Measurements from ENCODE around the gene CNTNAP2. TPM values are rescaled to one million over a fixed set of nuclear protein-coding genes. Genes with fewer than 3 reads are reported as not detected.

CNTNAP2 gene
- total RNA-seq, 1 experiment from 2014 or later, result 64.5 TPM

GRCh38 chr7:147640821-147641220, 1524.2 kb downstream of the CNTNAP2 start:
- Histone ChIP-seq H2AFZ (ENCODE audit: low read length) (no peak overlapping the region), H3K4me2 (ENCODE audit: insufficient read depth, insufficient read length, low read length) (no peak overlapping the region), H2BK15ac (ENCODE audit: low read depth, low read length) (no peak overlapping the region), H3K23ac (ENCODE audit: insufficient read length, low read depth, low read length) (no peak overlapping the region), H3K18ac (ENCODE audit: insufficient read length, low read depth, low read length) (no peak overlapping the region), H2BK12ac (ENCODE audit: insufficient read length, low read depth, low read length) (no peak overlapping the region), H4K5ac (ENCODE audit: insufficient read length, low read depth, low read length) (no peak overlapping the region), H4K91ac (ENCODE audit: insufficient read length, low read depth, low read length) (no peak overlapping the region), H3K56ac (ENCODE audit: insufficient read length, low read depth, low read length) (no peak overlapping the region), H4K8ac (replicated peaks; ENCODE audit: insufficient read length, low read depth, low read length) (no peak overlapping the region), H3K4ac (ENCODE audit: low read depth, low read length) (no peak overlapping the region), H2BK5ac (ENCODE audit: insufficient read length, low read length) (no peak overlapping the region), H2AK5ac (ENCODE audit: insufficient read length, low read length) (no peak overlapping the region), H3K79me1 (ENCODE audit: insufficient read depth, low read depth, low read length, poor library complexity, severe bottlenecking) (no peaks in the 10 kb centered on the region), H3K79me2 (ENCODE audit: insufficient read depth, low read length) (no peaks in the 10 kb centered on the region), H3K23me2 (ENCODE audit: insufficient read length, low read depth, low read length, poor library complexity, severe bottlenecking) (no peaks in the 10 kb centered on the region), H3K27me3 (ENCODE audit: insufficient read depth, low read length) (no peaks in the 10 kb centered on the region), H3K4me1 (ENCODE audit: insufficient read depth, low read length) (peaks cover 2% of the 10 kb centered on the region; the same call in 1 of the 2 replicates), H2BK120ac (ENCODE audit: low read depth, low read length, poor library complexity, severe bottlenecking) (no peak overlapping the region), H3T11ph (ENCODE audit: low read length) (no peak overlapping the region), H3K14ac (ENCODE audit: insufficient read depth, low read length) (no peak overlapping the region), H3K9ac (ENCODE audit: extremely low read depth, insufficient read length, low read length) (no peak overlapping the region), H2BK20ac (ENCODE audit: low read depth, low read length, poor library complexity, severe bottlenecking) (no peak overlapping the region), H3K9me3 (ENCODE audit: control insufficient read depth, low read depth, low read length) (no peaks in the 10 kb centered on the region), H4K20me1 (ENCODE audit: control insufficient read depth, insufficient read depth, insufficient read length) (no peaks in the 10 kb centered on the region), H3K27ac (ENCODE audit: insufficient read length, low read depth, low read length) (no peak overlapping the region)
- no peaks in the 10 kb centered on the region; the same call in none of the 2 replicates for H3K27me3 Mint-ChIP-seq (ENCODE audit: low read depth)
- DNase-seq, result no peak
- no peak for TF ChIP-seq CTCF (conservative IDR thresholded peaks at IDR 0.05)
- peaks cover 0 to 4% (median 0%) of the 10 kb centered on the region in 3 experiments; a peak in 2 of 7 replicates for H3K36me3 Mint-ChIP-seq (ENCODE audit: insufficient read depth in 1 of 3, low read depth in 3 of 3)
- H3K9me3 Mint-ChIP-seq, result no peaks in the 10 kb centered on the region
- no CpG with 5 or more reads among the region's 9 CpGs for WGBS (ENCODE audit: extremely low coverage, insufficient read length, low lambda C conversion rate)
- no peak overlapping the region for H3K4me3 Mint-ChIP-seq
- H3K27ac Mint-ChIP-seq, result no peak overlapping the region
- peaks cover 17 to 18% of the 10 kb centered on the region in 2 experiments for H3K4me1 Mint-ChIP-seq
